Adrenal gland (tissue), 5 donors: ENCODE data around the gene CKB.

Source experiments
- CTCF ChIP-seq, 6 experiments: fragments of 450-650 bp in 4 of 6; fragments of 200-600 bp in 2 of 6; sonication (generic) in 1 of 6; IDR thresholded peaks; 1 replicate in 5 of 6; 2 replicates in 1 of 6; pipeline versions ENCODE4 v1.5.1 to v1.8.0; 2016 to 2021; ENCODE audit warnings: antibody characterized with exemption in 6 of 6, mild to moderate bottlenecking in 2 of 6, moderate library complexity in 1 of 6
- POLR2A ChIP-seq, 2 donors: fragments of 450-650 bp; IDR thresholded peaks; one replicate each; pipeline ENCODE4 v1.6.1; 2017; ENCODE audit warnings: antibody characterized with exemption in 2 of 2, mild to moderate bottlenecking in 2 of 2, moderate library complexity in 1 of 2
- donor health status: DM: no; HTN: no; CAD: no.

- TF ChIP-seq CTCF (IDR thresholded peaks at IDR 0.05) (no peak), POLR2A (IDR thresholded peaks at IDR 0.05) (no peak)
Observed at GRCh38 chr14:103529383-103530365, 7.0 kb upstream of the CKB start.
